NCI-H69 (cell line): Measurements from ENCODE around the gene CDX2.
"Not testable (repeated sequence)": the region's sequence is repeated elsewhere in the genome, so short reads cannot be mapped to it uniquely, and the experiment has no call there.

ENCODE experiments used
- DNase-seq: peaks from one replicate; lab custom pipeline; 2025; lab: John Stamatoyannopoulos, UW

Gene CDX2

DNA sequence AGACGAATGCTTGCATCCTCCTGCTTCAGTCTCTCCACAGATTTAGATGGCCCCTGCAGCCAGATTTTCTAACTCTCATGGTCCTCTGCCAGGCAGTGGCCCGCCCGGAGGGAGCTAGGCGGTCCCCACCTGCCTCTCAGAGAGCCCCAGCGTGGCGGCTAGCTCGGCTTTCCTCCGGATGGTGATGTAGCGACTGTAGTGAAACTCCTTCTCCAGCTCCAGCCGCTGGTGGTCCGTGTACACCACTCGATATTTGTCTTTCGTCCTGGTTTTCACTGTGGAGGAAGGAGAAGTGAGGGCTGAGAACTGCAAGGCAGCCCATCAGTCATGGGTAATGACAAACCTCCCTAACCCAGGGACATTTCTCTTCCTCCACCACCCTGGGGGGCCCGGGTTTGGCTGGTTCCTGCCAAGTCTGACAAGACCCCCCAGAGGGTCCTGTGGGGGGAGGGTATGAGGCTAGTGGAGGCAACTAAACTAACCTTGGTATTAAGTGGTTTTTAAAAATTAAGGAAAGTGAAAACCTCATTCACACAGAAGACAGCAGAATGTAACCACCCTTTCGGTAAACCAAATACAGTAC, 4.3 kb downstream of the CDX2 start:
- DNase-seq = no peak

DNA sequence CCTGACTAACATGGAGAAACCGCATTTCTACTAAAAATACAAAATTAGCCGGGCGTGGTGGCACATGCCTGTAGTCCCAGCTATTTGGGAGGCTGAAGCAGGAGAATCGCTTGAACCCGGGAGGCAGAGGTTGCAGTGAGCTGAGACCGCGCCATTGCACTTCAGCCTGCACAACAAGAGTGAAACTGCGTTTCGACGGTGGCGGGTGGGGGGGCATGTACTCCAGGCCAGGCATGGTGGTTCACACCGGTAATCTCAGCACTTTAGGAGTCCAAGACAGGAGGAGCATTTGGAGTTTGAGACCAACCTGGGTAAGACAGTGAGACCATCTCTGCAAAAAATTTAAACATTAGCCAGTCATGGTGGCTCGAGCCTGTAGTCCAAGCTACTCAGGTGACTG, 4.9 kb downstream of the CDX2 start:
- not testable (repeated sequence) for DNase-seq

DNA sequence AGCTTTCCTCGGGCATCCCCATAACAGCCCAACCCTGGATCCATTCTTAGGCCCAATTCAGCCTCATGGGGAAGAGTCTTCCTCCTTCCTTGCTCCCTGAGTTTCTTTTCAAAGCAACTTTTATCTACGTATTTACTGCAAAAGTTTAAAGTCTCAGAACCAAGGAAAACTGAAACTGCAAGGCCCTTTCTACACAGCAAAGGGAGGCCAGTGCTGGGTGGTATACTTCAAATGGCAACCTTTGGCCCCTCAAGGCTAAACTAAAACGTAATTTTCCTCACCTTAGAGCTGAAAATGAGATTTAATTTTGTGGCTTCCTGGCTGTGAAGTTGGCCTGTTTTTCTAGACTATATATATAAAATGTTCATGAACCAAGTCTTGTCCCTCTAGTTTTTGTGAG, 5.6 kb downstream of the CDX2 start:
- DNase-seq = no peak

DNA sequence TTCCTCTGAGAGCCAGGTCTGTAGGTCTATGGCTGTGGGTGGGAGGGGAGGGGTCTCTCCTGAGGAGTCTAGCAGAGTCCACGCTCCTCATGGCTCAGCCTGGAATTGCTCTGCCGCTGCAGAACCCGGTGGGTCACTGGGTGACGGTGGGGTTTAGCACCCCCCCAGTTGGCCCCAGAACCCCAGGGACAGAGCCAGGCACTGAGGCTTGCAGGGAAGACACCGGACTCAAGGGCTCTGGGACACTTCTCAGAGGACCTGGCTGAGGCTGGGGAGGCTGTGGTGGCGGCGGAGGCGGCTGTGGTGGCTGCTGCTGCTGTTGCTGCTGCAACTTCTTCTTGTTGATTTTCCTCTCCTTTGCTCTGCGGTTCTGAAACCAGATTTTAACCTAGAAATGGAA, 6.1 kb downstream of the CDX2 start:
- no peak for DNase-seq

DNA sequence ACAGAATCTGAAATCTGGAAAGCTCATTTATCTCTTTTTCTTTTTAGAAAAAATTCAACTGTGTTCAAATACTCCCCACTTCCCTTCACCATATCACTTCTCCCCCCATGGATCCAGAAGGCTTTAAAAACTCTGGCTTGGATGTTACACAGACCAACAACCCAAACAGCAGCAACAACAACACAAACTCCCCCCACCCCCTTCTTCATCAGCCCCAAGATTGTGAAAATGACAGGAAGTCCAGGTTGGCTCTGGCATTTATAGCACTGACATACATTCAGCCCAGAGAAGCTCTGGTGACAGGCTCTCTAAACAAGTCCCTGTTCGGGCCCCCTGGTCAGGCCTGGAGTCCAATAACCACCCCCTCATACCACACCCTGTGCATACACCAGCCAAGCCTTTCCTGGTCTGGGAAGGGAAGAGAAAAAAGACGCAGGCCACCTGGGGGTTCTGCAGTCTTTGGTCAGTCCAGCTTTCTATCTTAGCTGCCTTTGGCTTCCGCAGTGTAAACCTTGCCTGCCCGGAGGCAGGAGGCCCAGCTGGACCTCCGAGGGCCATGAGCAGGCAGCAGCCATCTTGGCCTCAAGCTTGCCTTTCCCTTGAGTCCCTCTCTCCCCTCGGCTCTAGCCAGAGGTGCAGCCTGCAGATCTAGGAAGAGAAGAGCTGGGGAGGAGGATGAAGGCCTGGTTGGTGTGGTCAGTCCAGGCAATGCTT, 6.8 kb downstream of the CDX2 start:
- no peak for DNase-seq

DNA sequence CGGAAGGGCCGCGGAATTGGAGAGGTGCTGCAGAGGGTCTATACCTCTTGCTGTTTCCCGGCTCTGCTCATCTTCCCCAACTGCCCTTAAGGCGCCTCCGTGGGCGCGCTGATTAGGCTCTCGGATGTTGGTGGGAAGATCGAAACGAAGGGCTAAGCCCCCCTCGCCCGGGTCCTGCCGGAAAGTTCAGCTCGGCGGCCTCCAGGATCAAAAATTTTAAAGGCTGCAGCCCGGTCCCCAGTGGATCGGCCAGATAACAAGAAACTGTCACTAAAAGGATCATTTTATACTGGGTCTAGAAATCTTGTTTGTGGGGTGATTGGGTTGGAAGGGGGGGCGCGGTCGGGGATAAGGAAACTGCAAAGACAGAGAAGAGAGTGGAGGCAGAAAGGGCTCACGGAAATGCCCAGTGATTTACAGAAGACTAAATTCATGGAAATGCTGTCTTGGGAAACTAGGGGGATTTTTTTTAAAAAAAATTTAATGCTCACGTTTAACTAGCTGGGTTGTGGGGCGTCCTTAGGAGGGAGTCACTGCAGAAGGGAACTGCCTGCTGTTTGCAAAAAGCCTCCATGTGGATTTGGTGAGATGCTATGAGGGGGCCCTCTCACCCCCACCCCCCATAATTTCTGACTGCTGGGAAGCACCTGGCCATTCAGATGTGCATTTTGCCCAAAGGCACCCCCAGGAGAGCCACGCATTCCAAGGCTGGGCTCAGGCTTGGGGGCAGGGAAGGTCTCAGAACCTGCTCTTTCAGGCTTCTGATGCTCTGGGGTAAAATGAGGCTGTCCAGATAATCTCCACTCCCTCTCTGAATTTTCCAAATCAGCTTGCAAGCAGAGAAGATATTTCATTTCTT, 7.7 kb downstream of the CDX2 start:
- no peak for DNase-seq

DNA sequence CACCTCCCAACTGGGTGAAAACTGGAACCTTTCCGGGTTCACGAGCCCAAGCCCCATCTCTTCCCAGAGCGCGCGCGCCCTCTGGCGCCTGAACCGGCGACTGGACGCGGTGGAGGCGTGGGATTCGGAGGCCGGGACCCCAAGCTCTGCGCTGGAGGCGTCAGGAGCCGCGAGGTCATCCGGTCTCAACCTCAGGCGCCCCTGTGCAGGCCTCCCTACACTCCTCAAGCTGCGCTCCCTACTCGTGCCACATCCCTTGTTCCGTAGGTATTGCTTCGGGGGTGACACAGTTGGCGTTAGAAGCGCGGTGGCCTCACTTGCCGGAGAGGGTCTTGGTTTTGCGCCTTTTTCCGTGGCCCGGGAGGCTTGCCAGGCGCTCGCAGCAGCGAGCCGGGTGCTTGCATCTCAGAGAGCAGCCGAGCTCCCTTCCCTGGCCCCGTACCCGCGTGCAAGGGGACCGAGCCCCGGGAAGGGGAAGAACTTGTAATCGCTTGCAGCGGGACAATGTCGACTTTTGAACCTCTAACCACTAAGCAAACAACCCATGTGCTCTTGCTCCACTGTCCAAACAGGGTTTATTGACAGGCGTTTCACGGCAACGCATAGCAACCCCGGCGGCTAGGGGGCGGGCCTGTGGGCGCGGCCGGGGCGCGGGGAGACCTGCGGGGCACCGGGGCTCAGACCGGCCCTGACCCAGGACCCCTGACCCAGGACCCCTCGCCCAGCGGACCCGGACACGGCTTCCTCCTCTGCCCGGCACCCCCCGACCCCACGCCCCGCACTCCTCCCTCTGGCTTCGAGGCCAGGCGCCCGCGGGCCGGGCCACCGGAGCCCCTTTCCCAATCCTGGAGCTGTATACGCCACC, 8.5 kb downstream of the CDX2 start:
- DNase-seq = peak; percentile 58

DNA sequence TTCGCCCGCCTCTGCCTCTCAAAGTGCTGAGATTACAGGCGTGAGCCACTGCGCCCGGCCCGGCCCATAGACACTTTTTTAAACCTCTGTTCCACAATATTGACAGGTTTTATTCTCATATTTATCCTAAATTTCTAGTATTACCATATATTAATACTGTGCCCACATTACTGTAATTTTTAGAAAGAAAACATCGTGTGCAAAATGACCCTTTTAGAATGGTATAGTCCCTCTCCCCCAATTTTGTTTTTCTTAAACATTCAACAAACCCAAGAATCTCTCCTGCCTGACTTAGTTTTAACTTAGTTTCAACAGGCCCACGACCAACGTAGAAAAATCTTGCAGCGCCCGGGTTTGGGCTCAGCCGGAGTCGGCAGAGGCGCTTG, 9.1 kb downstream of the CDX2 start:
- no peak for DNase-seq

DNA sequence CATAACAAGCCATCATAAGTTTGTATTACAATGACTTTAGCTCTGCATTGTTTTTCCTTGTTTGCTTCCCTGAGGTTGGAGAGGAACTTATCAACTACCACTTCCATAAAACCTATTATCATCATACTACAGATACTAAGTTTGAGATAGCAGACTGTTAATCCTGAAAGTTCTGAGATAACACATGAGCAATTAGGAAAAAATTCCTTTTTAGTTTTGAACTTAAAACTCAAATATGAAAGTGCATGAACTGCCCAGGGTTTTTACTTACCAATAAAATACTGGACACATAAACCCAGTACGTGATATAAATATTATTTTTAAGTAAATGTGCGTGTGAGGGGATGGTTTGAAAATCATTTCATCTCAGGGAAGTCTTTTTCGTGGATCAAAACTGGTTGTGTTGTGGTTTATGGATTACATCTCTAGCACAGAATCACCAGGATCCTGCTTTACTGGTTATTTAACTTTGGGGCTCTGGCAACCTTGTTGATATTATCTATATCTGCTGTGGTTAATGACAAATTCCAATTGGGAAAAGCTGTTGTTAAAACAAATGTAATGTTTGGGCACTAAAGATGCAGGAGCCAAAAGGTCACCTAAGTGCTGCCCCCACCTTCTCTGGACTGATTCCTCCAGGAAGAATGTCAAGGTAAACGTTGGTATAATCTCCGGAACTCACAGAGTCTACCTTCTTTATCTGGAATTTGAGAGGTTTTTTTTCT, 12.4 kb downstream of the CDX2 start:
- DNase-seq = no peak

DNA sequence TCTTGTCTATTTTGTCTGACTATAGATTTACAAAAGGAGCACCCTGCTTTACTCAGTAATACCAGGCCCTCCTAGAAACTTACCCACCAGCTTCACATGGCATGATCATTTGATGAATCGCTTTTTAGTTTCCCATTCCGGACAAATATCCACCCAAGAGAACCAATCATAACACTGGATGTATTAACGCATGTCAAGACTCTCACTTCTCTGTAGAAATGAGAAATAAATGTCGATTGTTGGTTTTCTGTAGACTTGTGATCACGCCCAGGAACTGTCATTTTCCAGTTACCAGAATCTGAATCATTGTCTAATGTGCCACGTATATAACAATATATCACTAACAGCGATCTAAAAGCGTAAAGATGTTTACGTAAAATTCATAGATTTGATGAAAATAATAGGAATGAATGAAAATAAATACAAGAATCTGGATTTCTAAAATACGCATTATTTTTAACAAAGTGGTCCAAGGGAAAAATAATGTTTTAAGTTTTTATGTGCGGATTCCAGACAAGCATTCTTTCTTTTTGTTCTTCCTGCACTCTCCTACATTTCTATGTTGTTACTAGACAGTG, 14.0 kb downstream of the CDX2 start:
- DNase-seq = no peak

DNA sequence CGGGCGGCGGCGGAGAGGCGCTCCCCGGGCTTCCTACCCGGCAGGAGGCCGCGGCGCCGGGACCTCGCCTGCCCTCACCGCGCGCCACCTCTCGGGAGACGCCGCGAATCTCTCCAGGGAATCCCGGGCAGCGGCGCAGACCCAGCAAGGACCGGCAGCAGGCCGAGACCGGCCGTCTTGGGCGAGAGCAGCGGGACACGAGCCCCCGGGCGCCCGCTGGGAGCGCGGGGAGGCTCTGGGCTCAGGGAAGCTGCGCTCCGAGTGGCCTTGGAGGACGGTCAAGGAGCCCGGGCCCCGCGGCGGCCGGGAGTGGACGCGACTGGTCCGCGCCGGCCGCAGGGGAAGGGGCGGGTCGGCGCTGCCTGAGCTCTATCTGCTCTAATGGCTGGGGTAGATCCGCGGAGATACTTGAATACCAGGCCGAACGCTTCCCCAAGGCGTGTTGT, 14.7 kb downstream of the CDX2 start:
- DNase-seq = peak; percentile 42

DNA sequence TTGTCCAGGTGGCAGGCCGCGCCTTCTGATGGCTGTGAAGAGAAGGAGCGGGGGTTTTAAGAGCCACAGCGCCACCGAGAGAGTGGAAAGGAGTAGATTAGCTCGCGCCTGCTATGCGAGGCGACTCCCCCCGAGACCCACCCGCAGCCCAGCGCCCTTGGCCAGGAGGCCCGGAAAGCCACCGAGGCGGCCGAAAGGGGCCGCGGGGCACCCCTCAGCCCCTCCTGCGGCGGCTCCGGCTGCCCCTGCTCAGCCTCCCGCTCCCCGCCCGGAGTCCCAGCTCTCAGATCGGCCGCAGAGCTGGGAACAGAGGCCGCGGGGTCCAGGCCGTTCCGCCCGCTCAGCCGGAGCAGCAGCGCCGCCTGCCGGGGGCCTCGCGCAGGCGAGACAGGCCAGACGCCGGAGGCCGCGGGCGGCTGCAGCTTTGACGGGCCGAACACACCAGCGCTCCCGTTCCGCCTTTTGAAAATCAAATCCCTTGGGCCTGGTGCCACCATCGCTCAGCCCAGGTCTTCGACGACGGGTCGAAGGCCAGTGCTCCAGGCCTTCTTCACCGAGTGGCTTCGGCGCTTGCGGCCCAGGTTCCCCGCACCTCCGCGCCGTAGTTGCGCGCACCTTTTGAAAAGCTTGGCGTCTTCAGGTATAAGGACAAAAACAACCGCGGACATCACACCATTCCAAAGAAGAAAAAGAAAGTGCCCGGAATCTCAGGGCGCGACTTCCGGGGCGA, 15.3 kb downstream of the CDX2 start:
- peak; percentile 68 for DNase-seq

DNA sequence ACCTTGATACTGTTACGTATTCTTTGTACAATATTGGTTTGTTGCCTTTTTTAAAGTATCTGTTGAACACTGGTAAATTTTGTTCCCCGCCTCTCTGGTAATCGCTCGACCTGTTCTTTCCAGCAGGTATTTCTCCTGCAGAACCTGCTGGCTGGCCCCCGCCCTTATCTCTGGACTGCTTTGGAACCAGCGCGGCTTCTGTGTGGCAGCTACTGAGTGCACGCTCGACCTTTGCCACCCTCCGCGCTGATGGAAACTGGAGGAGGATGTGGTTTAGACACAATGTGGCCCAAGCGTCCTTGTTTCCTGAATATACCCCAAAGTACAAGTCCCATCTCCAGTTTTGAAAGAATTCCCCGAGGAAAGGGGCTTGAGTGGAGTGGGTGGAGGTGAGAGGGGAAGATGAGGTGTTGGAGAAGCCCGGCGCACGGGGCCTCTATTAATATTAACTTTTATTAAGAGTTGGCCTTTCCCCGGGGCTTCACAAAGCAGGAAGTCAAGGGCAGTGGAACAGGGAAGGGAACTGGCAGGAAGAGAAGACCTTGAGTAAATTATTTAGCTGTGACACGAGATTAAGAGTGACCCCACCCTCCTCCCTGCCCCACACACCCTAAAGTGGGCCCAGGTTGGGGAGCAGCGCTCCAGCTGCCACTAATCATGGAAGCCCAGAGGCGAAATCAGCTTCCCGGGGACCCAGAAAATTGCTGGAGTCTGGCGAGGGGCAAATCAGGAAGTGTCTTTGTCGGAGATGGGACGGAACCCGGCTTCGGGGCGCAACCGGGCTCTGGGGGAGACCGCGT, 16.0 kb downstream of the CDX2 start:
- no peak for DNase-seq

DNA sequence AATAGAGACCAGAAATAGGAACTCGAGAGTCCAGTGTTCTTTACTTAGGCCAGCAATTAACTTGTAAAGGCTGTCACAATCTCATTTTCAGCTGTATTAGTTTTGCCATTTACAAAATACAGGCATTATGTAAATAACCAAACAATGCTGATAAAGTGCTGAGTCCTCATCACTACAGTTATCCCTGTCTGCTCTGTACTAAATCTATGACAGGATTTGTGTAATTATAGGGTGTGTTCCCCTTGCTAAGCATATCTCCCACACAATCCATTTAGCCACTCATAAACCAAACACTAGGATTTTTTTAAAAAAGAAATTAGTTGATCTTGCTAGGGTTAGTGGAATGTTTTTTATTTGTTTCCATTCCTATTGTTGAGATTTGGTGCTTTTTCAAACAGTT, 26.1 kb downstream of the CDX2 start:
- peak; percentile 71 for DNase-seq

DNA sequence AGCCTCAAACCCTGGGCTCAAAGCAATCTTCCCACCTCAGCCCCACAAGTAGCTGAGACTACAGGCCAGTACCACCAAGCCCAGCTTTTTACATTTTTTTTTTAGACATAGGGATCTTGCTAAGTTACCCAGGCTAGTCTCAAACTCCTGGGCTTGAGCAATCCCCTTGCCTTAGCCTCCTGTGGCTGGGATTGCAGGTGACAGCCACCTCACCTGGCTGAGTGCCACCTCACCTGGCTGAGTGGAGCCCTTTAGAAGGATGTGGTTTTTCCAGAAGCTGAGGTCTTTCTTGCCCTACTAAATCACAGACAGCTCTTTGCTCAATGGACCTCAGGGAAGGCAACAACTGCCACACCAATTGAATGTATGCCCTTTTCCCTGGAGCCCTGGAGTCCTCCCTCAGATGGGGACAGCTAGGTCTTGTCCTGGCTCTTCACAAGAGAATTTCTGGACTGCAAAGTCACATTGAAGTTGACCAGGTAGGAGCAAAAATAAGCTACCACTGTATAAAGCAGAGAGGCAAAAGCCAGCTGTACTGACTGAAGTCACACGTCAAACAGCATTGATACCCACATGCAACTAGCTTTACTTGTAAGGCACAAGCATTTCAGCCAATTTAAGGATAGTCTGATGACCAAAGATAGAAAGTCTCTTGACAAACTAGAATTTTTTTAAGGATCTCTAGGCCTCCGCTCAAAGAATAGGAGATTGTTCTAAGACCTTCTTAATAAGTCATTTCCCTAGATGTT, 35.4 kb downstream of the CDX2 start:
- DNase-seq = peak; percentile 9

DNA sequence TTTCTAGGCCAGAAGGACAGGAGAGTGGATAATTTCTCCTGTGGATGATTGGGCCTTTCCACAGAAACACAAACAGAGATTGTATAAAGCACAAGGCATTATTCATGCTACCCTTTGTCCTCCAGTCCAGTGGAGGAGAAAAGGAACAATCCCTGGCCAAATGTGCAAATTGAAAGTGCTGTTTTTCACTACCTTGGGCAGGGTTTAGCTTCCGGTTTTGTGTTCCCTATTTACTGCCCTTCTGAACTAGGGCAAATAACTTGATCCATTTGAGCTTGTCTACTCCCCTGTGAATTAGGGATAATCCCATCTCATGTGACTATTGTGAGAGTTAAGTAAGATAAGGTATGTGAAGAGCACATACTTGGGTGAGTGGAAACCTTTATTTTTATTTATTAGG, 36.0 kb downstream of the CDX2 start:
- DNase-seq = no peak

DNA sequence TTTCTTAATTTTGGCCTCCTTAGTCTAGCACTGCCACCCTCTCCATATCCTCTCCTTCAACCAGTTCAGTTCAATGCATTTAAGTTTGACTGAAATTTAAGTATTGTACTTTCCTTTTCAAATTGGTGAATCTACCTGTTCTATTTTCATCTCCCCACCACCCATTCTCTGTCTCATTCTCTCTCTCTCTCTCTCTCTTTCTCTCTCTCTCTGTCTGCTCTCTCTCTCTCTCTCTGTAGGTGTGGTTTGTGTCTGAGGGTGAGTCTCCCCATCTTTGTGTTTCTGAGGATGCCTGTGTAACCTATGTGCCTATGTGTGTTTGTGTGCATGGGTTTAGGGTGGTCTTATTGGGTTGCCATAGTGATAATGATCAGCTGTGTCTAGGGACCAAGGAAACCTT, 39.2 kb downstream of the CDX2 start:
- no peak for DNase-seq

DNA sequence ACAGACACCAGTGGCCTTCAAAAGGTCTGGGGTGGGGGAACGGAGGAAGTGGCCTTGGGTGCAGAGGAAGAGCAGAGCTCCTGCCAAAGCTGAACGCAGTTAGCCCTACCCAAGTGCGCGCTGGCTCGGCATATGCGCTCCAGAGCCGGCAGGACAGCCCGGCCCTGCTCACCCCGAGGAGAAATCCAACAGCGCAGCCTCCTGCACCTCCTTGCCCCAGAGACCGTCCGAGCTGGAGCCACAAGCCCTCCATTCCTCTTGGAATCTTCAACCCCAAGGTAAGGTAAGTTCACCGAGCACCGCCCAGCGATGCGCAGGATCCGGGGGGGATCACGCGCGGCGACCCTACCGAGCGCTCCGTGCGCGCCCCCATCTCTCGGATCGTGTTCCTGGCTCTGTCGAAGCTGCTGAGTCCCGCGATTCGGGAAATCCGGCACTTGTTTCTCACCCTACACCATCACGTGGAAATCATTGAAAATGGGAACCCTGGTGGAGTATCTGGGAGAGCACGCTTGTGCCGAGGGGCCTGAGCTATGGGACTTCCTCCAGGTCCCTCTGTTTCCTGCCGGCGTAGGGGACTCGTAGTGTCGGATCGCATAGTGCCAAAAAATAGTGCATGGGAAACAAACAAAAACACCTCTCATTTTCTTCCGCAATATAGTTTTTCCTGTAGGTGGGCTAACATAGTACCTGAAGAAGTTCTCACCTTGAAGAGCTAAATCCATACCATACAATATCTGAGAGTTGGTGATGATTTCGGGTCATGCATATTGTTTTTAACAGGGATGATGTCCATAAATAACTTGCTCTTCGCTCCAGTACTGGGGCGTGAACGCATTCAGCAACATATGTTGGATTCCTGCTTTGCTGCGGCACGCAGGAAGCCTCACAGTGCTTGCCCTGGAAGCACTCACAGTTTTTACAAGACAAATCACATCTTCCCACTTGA, 40.0 kb downstream of the CDX2 start:
- DNase-seq = no peak
